Breast epithelium (tissue), 4 donors: ENCODE measurements around the gene EFNA2. TPM values are rescaled to one million over a fixed set of nuclear protein-coding genes. Genes with fewer than 3 reads are reported as not detected.

Source experiments
- DNase-seq, 2 donors: peaks; one replicate each; pipeline ENCODE4 v3.0.0-alpha.2; 2019; ENCODE audit warnings: low spot score in 2 of 2
- H3K27ac ChIP-seq, 2 donors: fragments of 200-600 bp; sonication (generic) in 1 of 2; one replicate each; pipeline ENCODE4 v1.5.1; 2016 to 2019; ENCODE audit warnings: mild to moderate bottlenecking in 1 of 2
- H3K27me3 ChIP-seq, 2 donors: fragments of 200-600 bp; sonication (generic) in 1 of 2; one replicate each; pipeline versions ENCODE4 v1.5.1 to v1.6.0; 2017 to 2019; ENCODE audit warnings: control low read depth in 1 of 2, mild to moderate bottlenecking in 1 of 2
- H3K36me3 ChIP-seq: fragments of 200-600 bp; one replicate; pipeline ENCODE4 v1.5.1; 2019
- H3K4me1 ChIP-seq, 2 donors: fragments of 200-600 bp; sonication (generic); one replicate each; pipeline ENCODE4 v1.5.1; 2016 to 2019; ENCODE audit warnings: control low read depth in 1 of 2
- H3K4me3 ChIP-seq, 3 donors: fragments of 200-600 bp; sonication (generic); 1 replicate in 2 of 3; 2 replicates in 1 of 3; pipeline ENCODE4 v1.5.1; 2016 to 2019; ENCODE audit warnings: mild to moderate bottlenecking in 3 of 3, moderate library complexity in 2 of 3
- H3K9me3 ChIP-seq, 2 donors: fragments of 200-600 bp; sonication (generic) in 1 of 2; one replicate each; pipeline ENCODE4 v1.5.1; 2016 to 2019; ENCODE audit warnings: control low read depth in 1 of 2
- CTCF ChIP-seq, 3 donors: fragments of 450-650 bp; IDR thresholded peaks; one replicate each; pipeline ENCODE4 v1.5.1; 2016 to 2017; ENCODE audit warnings: antibody characterized with exemption in 3 of 3, mild to moderate bottlenecking in 3 of 3, moderate library complexity in 3 of 3
- POLR2A ChIP-seq: fragments of 450-650 bp; IDR thresholded peaks from one replicate; pipeline ENCODE4 v1.6.1; 2016; ENCODE audit warnings: antibody characterized with exemption, mild to moderate bottlenecking, moderate library complexity
- POLR2AphosphoS5 ChIP-seq, 3 donors: sonication (generic); formaldehyde crosslinking; IDR thresholded peaks; one replicate each; pipeline ENCODE4 v1.6.1; 2017; ENCODE audit warnings: antibody characterized with exemption in 3 of 3
- intact Hi-C: fragments of 100-400 bp; cut with DNase I; formaldehyde crosslinking; loops from one replicate; pipeline ENCODE4 v1.15.1; 2023; ENCODE audit warnings: low total_unique reads
- total RNA-seq, 3 donors: library from RNA; depleted of rRNA; stranded (reverse); fragments of >200 nt; gene quantifications; one replicate each; pipeline ENCODE4 v1.1.0, GENCODE V29; 2016

Gene EFNA2
- total RNA-seq, 3 donors from 2014 or later: 0.66 TPM; not detected in 2

GRCh38 chr19:1277061-1277460 is 8.6 kb upstream of the EFNA2 start:
- peaks cover 1% of the 10 kb centered on the region for H3K36me3 ChIP-seq
- intact Hi-C loops: loop anchor here (10.0 kb wide), 2 partner anchors 128 to 168 kb away; partner anchors contain the start of genes DAZAP1 and GAMT
- DNase-seq: no peak
- H3K4me3 ChIP-seq: no peak overlapping the region
- no peak overlapping the region for H3K27ac ChIP-seq
- peaks cover 22 to 33% of the 10 kb centered on the region in 2 donors for H3K4me1 ChIP-seq
- no peaks in the 10 kb centered on the region for H3K9me3 ChIP-seq
- TF ChIP-seq CTCF (IDR thresholded peaks at IDR 0.05): no peak
- no peaks in the 10 kb centered on the region for H3K27me3 ChIP-seq

- TF ChIP-seq POLR2A: no peak
- no peak for TF ChIP-seq POLR2AphosphoS5 (IDR thresholded peaks at IDR 0.05)
- TF ChIP-seq CTCF (IDR thresholded peaks at IDR 0.05): no peak
- DNase-seq: no peak
- H3K4me1 ChIP-seq: peaks cover 20 to 25% of the 10 kb centered on the region in 2 donors
- no peak overlapping the region for H3K4me3 ChIP-seq
- H3K9me3 ChIP-seq: no peaks in the 10 kb centered on the region
- intact Hi-C loops: loop anchor here (10.0 kb wide), 2 partner anchors 127 to 167 kb away; partner anchors contain the start of genes DAZAP1 and GAMT
- peaks cover 0 to 4% of the 10 kb centered on the region in 2 donors for H3K27me3 ChIP-seq
- H3K27ac ChIP-seq: no peak overlapping the region
- no peaks in the 10 kb centered on the region for H3K36me3 ChIP-seq
Measured at GRCh38 chr19:1278074-1278473, 7.6 kb upstream of the EFNA2 start.

DNA sequence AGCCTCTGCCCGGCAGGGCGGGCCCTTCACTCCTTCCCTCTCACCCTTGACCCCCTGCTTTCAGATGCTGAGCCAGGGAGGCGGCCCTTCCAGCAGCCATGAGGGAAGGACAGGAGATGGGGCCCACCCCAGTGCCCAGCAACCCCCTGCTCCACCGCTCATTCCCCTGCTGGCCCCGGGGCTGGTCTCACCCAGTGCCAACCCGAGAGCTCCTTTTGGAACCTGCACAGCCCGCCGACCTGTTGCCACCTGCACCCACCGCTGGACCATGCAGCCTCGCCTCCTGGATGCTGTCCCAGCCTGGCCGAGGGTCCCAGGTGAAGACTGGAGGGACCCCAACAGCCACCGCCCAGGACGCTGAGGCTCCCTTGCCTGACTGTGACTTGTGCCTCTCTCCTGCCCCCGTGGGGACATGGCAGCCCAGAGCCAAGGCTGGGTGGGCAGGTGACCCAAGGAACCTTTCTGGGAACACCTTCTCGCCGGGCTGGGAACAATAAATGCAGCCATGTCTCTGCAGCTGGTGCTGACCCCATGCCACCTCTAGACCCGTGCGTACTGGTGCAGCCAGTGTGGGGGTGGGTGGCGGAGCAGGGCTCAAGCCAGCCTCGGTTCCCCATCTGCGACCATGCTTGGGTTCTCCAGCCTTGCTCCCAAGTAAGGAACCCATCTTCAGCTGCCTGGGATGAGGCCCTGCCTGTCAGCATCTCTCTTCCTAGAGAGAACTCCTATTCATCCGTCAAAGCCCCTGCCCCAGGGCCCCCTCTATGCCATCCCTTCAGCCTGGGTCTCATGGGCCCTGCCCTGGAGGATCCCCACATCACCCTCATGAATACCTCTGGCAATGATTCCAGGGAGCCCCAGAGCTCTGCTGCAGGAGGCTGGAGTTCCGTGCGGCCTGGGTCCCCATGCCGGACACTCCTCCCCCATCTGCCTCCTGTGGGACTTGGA is 6.7 kb upstream of the EFNA2 start:
- Histone ChIP-seq H3K4me1 (peaks cover 17 to 19% of the 10 kb centered on the region in 2 donors), H3K27ac (no peak overlapping the region), H3K9me3 (no peaks in the 10 kb centered on the region), H3K27me3 (peaks cover 2 to 13% of the 10 kb centered on the region in 2 donors), H3K4me3 (no peak overlapping the region), H3K36me3 (no peaks in the 10 kb centered on the region)
- intact Hi-C loops: loop anchor here (10.0 kb wide), 2 partner anchors 126 to 166 kb away; partner anchors contain the start of genes DAZAP1 and GAMT
- no peak for DNase-seq
- TF ChIP-seq POLR2A (no peak), CTCF (IDR thresholded peaks at IDR 0.05) (no peak), POLR2AphosphoS5 (IDR thresholded peaks at IDR 0.05) (no peak)

GRCh38 chr19:1279782-1280341 is 5.8 kb upstream of the EFNA2 start:
- no peaks in the 10 kb centered on the region for H3K9me3 ChIP-seq
- TF ChIP-seq POLR2A: no peak
- TF ChIP-seq POLR2AphosphoS5 (IDR thresholded peaks at IDR 0.05): peak in 1 of 3 donors; percentile 26
- TF ChIP-seq CTCF (IDR thresholded peaks at IDR 0.05): peak; percentile 84 to 91 (median 88)
- no peaks in the 10 kb centered on the region for H3K36me3 ChIP-seq
- peaks cover 8 to 10% of the 10 kb centered on the region in 2 donors for H3K4me1 ChIP-seq
- no peak overlapping the region for H3K4me3 ChIP-seq
- intact Hi-C loops: loop anchor here (10.0 kb wide), 2 partner anchors 125 to 165 kb away; partner anchors contain the start of genes DAZAP1 and GAMT
- H3K27ac ChIP-seq: no peak overlapping the region
- peak; percentile 72 to 79 for DNase-seq
- H3K27me3 ChIP-seq: peaks cover 3 to 21% of the 10 kb centered on the region in 2 donors
